HepG2 (cell line): ENCODE results near the gene KATNAL2. TPM values are rescaled to one million over a fixed set of nuclear protein-coding genes. Genes with fewer than 3 reads are reported as not detected.

Experiments used
- ATAC-seq: fragments of 200-7000 bp; cut with Tn5 transposase; 3 replicates; pipeline ENCODE4 v1.9.1; 2020; ENCODE audit warnings: mild to moderate bottlenecking, moderate library complexity
- BruUV-seq: library from RNA; stranded (reverse); fragments of 400-500 nt; replicated peaks from 2 replicates; lab custom pipeline; 2021; lab: Mats Ljungman, UMichigan
- CTCF ChIA-PET: fragments of 300-600 bp; formaldehyde crosslinking; extraction: SDS; loops from one replicate; lab custom pipeline; 2021; ENCODE audit warnings: low total read pairs, inconsistent platforms, low intra/inter-chr PET ratio; lab: Yijun Ruan, JAX
- POLR2A ChIA-PET: fragments of 350-600 bp; sonication (Branson Sonifier 250); formaldehyde crosslinking; loops from one replicate; lab custom pipeline; 2020; ENCODE audit warnings: antibody characterized with exemption, inconsistent platforms; lab: Yijun Ruan, JAX
- DNase-seq: peaks from one replicate; pipeline ENCODE4 v3.0.0-alpha.2; 2015; ENCODE audit warnings: low spot score
- FAIRE-seq: peaks from 3 replicates; lab custom pipeline; 2011; peaks lifted over from hg19 to GRCh38; lab: Jason Lieb, UNC
- H2AFZ ChIP-seq: one replicate; pipeline ENCODE4 v1.6.1; 2011; ENCODE audit warnings: low read length, inconsistent platforms
- H3K27ac ChIP-seq: fragments of 300-600 bp; 3 replicates; pipeline ENCODE4 v1.8.0; 2011; ENCODE audit warnings: mixed run types, mild to moderate bottlenecking, mixed read lengths, low read length, inconsistent platforms; ENCODE audit not compliant: insufficient read depth; ENCODE audit errors: extremely low read length
- H3K27me3 ChIP-seq, 2 experiments: fragments of 200-600 bp in 1 of 2; 2 replicates in 1 of 2; 3 replicates in 1 of 2; pipeline versions ENCODE4 v1.6.0 to v1.8.0; 2011; ENCODE audit warnings: low read length in 2 of 2, mild to moderate bottlenecking in 2 of 2, moderate library complexity in 2 of 2, inconsistent platforms in 1 of 2; ENCODE audit not compliant: insufficient read depth in 2 of 2, control insufficient read depth in 1 of 2
- H3K36me3 ChIP-seq, 2 experiments: fragments of 200-600 bp in 1 of 2; replicated peaks in 1 of 2; 2 replicates in 1 of 2; 3 replicates in 1 of 2; pipeline versions ENCODE4 v1.5.1 to v1.8.0; 2011; ENCODE audit warnings: low read length in 2 of 2, inconsistent platforms in 1 of 2; ENCODE audit not compliant: insufficient read depth in 2 of 2, control insufficient read depth in 1 of 2
- H3K4me1 ChIP-seq: 2 replicates; pipeline ENCODE4 v1.5.1; 2012; ENCODE audit warnings: low read length, inconsistent platforms; ENCODE audit not compliant: insufficient read depth
- H3K4me2 ChIP-seq: 2 replicates; pipeline ENCODE4 v1.6.0; 2011; ENCODE audit warnings: low read depth, low read length, inconsistent platforms
- H3K4me3 ChIP-seq, 3 experiments: fragments of 200-600 bp in 1 of 3; sonication (generic), shearing (Covaris generic) in 1 of 3; replicated peaks in 1 of 3; 2 replicates each; pipeline ENCODE4 v1.5.1; 2011 to 2016; ENCODE audit warnings: low read length in 3 of 3, inconsistent platforms in 2 of 3, low read depth in 2 of 3, mild to moderate bottlenecking in 2 of 3, control low read depth in 1 of 3, mixed read lengths in 1 of 3; ENCODE audit not compliant: insufficient read depth in 1 of 3
- H3K79me2 ChIP-seq: one replicate; pipeline ENCODE4 v1.6.1; 2011; ENCODE audit warnings: low read length, inconsistent platforms; ENCODE audit not compliant: insufficient read depth
- H3K9ac ChIP-seq: 2 replicates; pipeline ENCODE4 v1.6.0; 2011; ENCODE audit warnings: mild to moderate bottlenecking, low read depth, low read length, inconsistent platforms; ENCODE audit not compliant: insufficient read depth
- H3K9me3 ChIP-seq: 2 replicates; pipeline ENCODE4 v1.5.1; 2012; ENCODE audit warnings: mild to moderate bottlenecking, low read length
- H4K20me1 ChIP-seq: 2 replicates; pipeline ENCODE4 v1.6.0; 2011; ENCODE audit warnings: inconsistent platforms, mild to moderate bottlenecking, low read length, moderate library complexity; ENCODE audit not compliant: insufficient read depth
- GATA4 ChIP-seq: sonication (generic); IDR thresholded peaks from 2 replicates; pipeline ENCODE4 v1.6.1; 2016; ENCODE audit warnings: antibody characterized with exemption, low read depth, borderline replicate concordance
- HHEX ChIP-seq: IDR thresholded peaks from 2 replicates; pipeline ENCODE4 v1.6.1; 2016; ENCODE audit warnings: control low read depth
- HMG20A ChIP-seq: IDR thresholded peaks from 2 replicates; pipeline ENCODE4 v1.6.1; 2016; ENCODE audit warnings: borderline replicate concordance
- HOXA3 ChIP-seq: sonication (generic); formaldehyde crosslinking; IDR thresholded peaks from 2 replicates; pipeline ENCODE4 v1.5.0; 2020; ENCODE audit warnings: missing genetic modification reagents
- PAX8 ChIP-seq: sonication (generic); formaldehyde crosslinking; IDR thresholded peaks from 2 replicates; pipeline ENCODE4 v1.8.0; 2022; ENCODE audit warnings: mild to moderate bottlenecking, missing genetic modification reagents, borderline replicate concordance
- SALL1 ChIP-seq: sonication (generic); formaldehyde crosslinking; IDR thresholded peaks from 2 replicates; pipeline ENCODE4 v1.8.0; 2022; ENCODE audit warnings: mild to moderate bottlenecking, missing genetic modification reagents
- SNRNP70 ChIP-seq: fragments of 200-400 bp; formaldehyde crosslinking; IDR thresholded peaks from 2 replicates; pipeline ENCODE4 v1.6.1; 2017; ENCODE audit warnings: mild to moderate bottlenecking, low read depth, low read length, moderate library complexity
- ZFP36L1 ChIP-seq: sonication (generic); formaldehyde crosslinking; IDR thresholded peaks from 2 replicates; pipeline ENCODE4 v1.8.0; 2022; ENCODE audit warnings: mild to moderate bottlenecking, missing genetic modification reagents, moderate library complexity
- ZNF431 ChIP-seq: sonication (generic); formaldehyde crosslinking; IDR thresholded peaks from 2 replicates; pipeline ENCODE4 v1.9.0; 2022; ENCODE audit warnings: missing genetic modification reagents, low read depth, mild to moderate bottlenecking, borderline replicate concordance
- ZNF496 ChIP-seq: sonication (generic); formaldehyde crosslinking; IDR thresholded peaks from 2 replicates; pipeline ENCODE4 v1.8.1; 2023; ENCODE audit warnings: mild to moderate bottlenecking, moderate library complexity, missing genetic modification reagents; ENCODE audit not compliant: insufficient replicate concordance
- ZNF510 ChIP-seq: sonication (generic); formaldehyde crosslinking; IDR thresholded peaks from 2 replicates; pipeline ENCODE4 v1.4.0; 2020; ENCODE audit warnings: low read depth, mild to moderate bottlenecking, missing genetic modification reagents
- ZSCAN22 ChIP-seq: sonication (generic); formaldehyde crosslinking; IDR thresholded peaks from 2 replicates; pipeline ENCODE4 v1.4.0; 2020; ENCODE audit warnings: mild to moderate bottlenecking, missing genetic modification reagents
- WGBS: methylation state at CpG from one replicate; pipeline ENCODE4 v1.1.6; 2017; ENCODE audit warnings: low lambda C conversion rate; 5-methylcytosine and 5-hydroxymethylcytosine counted together
- in situ Hi-C: cut with HindIII; loops from 2 replicates; pipeline ENCODE4 v1.10.0; 2017; ENCODE audit warnings: low pct_unique_long_range_greater_than_20kb; ENCODE audit not compliant: extremely low pct_ligation_motif_present
- intact Hi-C: fragments of 100-400 bp; cut with micrococcal nuclease; formaldehyde crosslinking; loops from one replicate; pipeline ENCODE4 v1.10.0; 2022; ENCODE audit not compliant: unreplicated experiment
- polyA plus RNA-seq, 8 experiments: library from polyadenylated mRNA; depleted of rRNA in 3 of 8; stranded (reverse) in 7 of 8; unstranded in 1 of 8; fragments of >200 nt; fragmentation: Illumina TruSeq in 4 of 8; extraction: Trizol in 4 of 8; gene quantifications; 2 replicates each; pipeline versions ENCODE4 v1.2.1 to v1.2.3, GENCODE V29; 2011 to 2016; ENCODE audit warnings: low read depth in 4 of 8, missing spikeins in 1 of 8, mixed read lengths in 1 of 8; ENCODE audit not compliant: insufficient read depth in 1 of 8
- total RNA-seq, 5 experiments: library from RNA; depleted of rRNA; stranded (reverse); fragments of >200 nt; fragmentation: Illumina TruSeq; extraction: Trizol; gene quantifications; 2 replicates each; pipeline ENCODE4 v1.2.3, GENCODE V29; 2016; ENCODE audit warnings: low read depth in 1 of 5
- TF ChIP-seq, protein P1 (sequence below): sonication (generic); formaldehyde crosslinking; IDR thresholded peaks from 2 replicates; pipeline ENCODE4 v1.4.0; 2020; ENCODE audit warnings: missing genetic modification reagents; ENCODE audit errors: not compliant biosample characterization
- TF ChIP-seq, protein P2 (sequence below): IDR thresholded peaks from 2 replicates; pipeline ENCODE4 v1.6.1; 2016; ENCODE audit warnings: low read depth, borderline replicate concordance
- TF ChIP-seq, protein P3 (sequence below): sonication (generic); formaldehyde crosslinking; IDR thresholded peaks from 2 replicates; pipeline ENCODE4 v1.9.0; 2021; ENCODE audit warnings: missing genetic modification reagents, borderline replicate concordance
- TF ChIP-seq, protein P4 (sequence below): sonication (generic); formaldehyde crosslinking; IDR thresholded peaks from 2 replicates; pipeline ENCODE4 v1.8.0; 2023; ENCODE audit warnings: mild to moderate bottlenecking, missing genetic modification reagents
- TF ChIP-seq, protein P5 (sequence below): fragments of 450-650 bp; IDR thresholded peaks from 2 replicates; pipeline ENCODE4 v1.6.1; 2016

KATNAL2 gene
- total and polyA plus RNA-seq, 2 of the 13 experiments (the other 11 are each of a cell fraction or from before 2014, with no cell fraction given) = not detected

DNA sequence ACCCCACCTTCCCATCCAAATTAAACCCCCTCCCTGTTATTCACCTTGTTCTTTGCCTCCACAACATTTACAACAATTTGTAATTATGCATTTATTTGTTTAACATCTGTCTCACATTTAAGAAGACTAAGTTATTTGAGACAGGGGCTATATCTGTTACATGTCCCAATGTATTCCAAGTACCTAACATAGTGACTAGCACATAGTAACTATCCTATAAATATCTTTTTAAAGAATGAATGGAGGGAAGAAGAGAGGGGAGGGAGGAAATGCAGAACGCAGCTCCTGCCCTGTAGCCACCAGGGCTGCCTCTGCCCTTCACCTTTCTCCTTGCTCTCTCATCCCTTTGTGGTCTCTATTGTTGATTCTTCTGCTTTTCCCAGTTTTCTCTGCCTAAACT is 192.3 kb downstream of the KATNAL2 start (continued):
- TF ChIP-seq ZNF510 (CRISPR knock-in tag) = no peak

DNA sequence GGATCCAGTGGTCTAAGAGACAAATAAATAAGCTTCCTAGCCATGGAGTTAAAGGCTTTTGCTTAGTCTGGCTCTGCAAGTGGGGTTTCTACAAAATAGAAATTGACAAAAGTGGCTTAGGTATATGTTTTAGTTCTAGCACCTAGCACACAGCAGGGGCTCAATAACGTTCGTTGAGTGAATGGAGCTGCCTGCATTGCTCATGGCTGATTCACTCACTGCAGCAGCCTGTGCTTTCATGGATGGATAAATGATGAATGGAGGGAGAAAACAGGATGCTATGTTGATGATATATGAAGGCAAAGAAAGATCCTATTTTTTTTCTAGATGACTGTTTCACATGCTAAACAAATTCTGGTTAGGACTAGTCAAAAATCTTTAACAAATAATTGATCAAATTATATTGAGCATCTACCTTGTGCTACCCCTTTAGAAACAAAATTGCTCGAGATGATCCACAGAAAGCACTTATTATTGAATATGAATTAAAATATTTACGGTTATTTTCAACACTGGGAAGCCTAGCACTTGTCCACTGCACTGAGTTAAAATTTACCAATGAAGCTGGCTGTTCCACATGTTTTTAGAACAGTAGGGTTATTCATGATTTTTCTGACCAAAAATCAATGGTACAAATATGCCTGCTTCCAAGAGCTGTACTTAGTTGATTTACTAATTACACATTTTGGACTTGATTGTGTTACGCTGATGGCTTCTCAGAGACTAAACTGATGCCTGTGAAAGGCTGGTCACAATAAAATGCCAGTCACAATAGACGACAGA is 193.3 kb downstream of the KATNAL2 start:
- no peak for FAIRE-seq
- Histone ChIP-seq H3K9ac (no peak overlapping the region), H3K4me3 (no peak overlapping the region), H3K4me1 (no peaks in the 10 kb centered on the region), H2AFZ (no peak overlapping the region), H3K27me3 (no peaks in the 10 kb centered on the region), H3K27ac (no peak overlapping the region), H3K79me2 (no peaks in the 10 kb centered on the region), H3K4me2 (no peak overlapping the region), H3K9me3 (no peaks in the 10 kb centered on the region), H3K36me3 (peaks cover 10 to 62% of the 10 kb centered on the region in 2 experiments), H4K20me1 (no peaks in the 10 kb centered on the region)
- intact Hi-C loops = no loop called here
- DNase-seq = no peak
- CTCF ChIA-PET = no interaction called here
- TF ChIP-seq ZSCAN22 = no peak
- TF ChIP-seq, protein P1, sequence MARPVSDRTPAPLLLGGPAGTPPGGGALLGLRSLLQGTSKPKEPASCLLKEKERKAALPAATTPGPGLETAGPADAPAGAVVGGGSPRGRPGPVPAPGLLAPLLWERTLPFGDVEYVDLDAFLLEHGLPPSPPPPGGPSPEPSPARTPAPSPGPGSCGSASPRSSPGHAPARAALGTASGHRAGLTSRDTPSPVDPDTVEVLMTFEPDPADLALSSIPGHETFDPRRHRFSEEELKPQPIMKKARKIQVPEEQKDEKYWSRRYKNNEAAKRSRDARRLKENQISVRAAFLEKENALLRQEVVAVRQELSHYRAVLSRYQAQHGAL (CRISPR knock-in tag) = no peak
- TF ChIP-seq, protein P2, sequence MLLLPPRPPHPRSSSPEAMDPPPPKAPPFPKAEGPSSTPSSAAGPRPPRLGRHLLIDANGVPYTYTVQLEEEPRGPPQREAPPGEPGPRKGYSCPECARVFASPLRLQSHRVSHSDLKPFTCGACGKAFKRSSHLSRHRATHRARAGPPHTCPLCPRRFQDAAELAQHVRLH (CRISPR knock-in tag) = no peak
- TF ChIP-seq GATA4 = no peak
- TF ChIP-seq, protein P3, sequence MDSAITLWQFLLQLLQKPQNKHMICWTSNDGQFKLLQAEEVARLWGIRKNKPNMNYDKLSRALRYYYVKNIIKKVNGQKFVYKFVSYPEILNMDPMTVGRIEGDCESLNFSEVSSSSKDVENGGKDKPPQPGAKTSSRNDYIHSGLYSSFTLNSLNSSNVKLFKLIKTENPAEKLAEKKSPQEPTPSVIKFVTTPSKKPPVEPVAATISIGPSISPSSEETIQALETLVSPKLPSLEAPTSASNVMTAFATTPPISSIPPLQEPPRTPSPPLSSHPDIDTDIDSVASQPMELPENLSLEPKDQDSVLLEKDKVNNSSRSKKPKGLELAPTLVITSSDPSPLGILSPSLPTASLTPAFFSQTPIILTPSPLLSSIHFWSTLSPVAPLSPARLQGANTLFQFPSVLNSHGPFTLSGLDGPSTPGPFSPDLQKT = no peak
- no peak for TF ChIP-seq ZNF496 (CRISPR knock-in tag)
- no peak for TF ChIP-seq HHEX (CRISPR knock-in tag)
- TF ChIP-seq, protein P4, sequence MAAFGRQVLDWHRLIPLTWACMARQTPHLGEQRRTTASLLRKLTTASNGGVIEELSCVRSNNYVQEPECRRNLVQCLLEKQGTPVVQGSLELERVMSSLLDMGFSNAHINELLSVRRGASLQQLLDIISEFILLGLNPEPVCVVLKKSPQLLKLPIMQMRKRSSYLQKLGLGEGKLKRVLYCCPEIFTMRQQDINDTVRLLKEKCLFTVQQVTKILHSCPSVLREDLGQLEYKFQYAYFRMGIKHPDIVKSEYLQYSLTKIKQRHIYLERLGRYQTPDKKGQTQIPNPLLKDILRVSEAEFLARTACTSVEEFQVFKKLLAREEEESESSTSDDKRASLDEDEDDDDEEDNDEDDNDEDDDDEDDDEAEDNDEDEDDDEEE = no peak
- TF ChIP-seq SALL1 (CRISPR knock-in tag) = no peak
- no peak for TF ChIP-seq HOXA3 (CRISPR knock-in tag)
- TF ChIP-seq, protein P5, sequence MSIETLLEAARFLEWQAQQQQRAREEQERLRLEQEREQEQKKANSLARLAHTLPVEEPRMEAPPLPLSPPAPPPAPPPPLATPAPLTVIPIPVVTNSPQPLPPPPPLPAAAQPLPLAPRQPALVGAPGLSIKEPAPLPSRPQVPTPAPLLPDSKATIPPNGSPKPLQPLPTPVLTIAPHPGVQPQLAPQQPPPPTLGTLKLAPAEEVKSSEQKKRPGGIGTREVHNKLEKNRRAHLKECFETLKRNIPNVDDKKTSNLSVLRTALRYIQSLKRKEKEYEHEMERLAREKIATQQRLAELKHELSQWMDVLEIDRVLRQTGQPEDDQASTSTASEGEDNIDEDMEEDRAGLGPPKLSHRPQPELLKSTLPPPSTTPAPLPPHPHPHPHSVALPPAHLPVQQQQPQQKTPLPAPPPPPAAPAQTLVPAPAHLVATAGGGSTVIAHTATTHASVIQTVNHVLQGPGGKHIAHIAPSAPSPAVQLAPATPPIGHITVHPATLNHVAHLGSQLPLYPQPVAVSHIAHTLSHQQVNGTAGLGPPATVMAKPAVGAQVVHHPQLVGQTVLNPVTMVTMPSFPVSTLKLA = no peak
- TF ChIP-seq PAX8 (CRISPR knock-in tag) = no peak
- TF ChIP-seq HMG20A (CRISPR knock-in tag) = no peak
- no peak for TF ChIP-seq ZFP36L1 (CRISPR knock-in tag)
- no peak for TF ChIP-seq SNRNP70
- TF ChIP-seq ZNF431 (CRISPR knock-in tag) = no peak
- in situ Hi-C loops = no loop called here
- ATAC-seq = no peak
- no TSS peak for BruUV-seq
- POLR2A ChIA-PET = interaction anchor here (1.1 kb wide), 1 partner anchor 39 kb away, joined by 3 read pairs; no protein-coding TSS in a partner anchor
- 89% methylated on average over 6 of the region's 6 CpGs for WGBS
